NCI-H146 (cell line): ENCODE data around the gene ATP6V1A.

Source experiments
- DNase-seq: peaks from one replicate; lab custom pipeline; 2025; lab: John Stamatoyannopoulos, UW

The ATP6V1A gene

DNA sequence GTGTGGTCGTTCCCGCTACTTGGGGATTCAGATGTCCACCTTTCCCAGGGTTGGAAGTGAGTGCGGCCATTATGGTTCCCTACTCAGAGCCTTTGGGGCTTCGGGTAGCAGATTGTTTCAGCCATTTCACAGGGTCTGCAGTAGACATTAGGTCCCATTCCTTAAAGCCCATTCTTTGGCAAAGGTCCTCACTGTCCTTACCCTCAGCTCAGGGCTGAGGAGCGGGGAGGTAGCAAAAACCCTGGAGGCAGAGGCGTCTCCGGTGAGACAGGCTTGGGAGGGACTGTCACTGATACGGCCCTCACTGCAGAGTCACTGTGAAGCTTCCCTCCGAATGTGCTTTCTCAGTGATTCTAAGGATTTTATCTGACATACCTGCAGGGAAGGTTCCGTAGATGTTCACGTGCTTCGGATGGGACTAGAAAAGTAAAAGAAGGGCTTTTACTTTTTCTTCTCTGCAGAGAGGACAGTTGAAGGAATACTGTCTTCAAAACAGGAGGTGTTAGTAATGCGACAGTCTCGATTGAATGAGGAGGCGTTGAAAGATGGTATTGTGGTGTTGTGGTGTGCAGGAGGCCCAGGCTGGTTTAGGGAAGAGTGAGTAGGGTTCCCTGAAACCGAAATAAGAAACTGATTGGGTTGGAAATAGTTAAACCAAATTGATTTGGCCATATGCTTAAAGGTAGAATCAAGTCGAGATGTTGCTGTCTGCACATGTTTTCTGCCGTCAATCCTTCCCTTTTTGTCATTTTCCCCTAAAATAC is 630 bp downstream of the ATP6V1A start:
- DNase-seq = peak; percentile 69

DNA sequence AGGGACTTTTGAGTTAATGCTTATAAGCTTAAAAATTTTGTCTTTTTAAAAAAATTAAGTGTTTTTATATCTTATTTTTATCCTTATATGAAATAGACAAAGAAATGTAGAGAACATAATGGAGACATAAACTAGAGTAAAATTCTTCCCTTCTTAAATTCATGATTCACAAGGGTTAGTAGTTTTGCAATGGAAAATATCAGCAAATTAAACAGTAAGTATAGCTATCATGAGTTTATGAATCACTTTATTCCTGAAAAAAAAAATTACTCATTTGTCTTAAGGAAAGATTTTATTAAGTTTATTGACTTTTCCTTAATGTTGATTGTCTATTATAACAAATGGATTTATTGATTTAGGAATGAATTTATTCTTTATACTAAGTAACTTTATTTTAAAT is 4.3 kb downstream of the ATP6V1A start:
- no peak for DNase-seq

DNA sequence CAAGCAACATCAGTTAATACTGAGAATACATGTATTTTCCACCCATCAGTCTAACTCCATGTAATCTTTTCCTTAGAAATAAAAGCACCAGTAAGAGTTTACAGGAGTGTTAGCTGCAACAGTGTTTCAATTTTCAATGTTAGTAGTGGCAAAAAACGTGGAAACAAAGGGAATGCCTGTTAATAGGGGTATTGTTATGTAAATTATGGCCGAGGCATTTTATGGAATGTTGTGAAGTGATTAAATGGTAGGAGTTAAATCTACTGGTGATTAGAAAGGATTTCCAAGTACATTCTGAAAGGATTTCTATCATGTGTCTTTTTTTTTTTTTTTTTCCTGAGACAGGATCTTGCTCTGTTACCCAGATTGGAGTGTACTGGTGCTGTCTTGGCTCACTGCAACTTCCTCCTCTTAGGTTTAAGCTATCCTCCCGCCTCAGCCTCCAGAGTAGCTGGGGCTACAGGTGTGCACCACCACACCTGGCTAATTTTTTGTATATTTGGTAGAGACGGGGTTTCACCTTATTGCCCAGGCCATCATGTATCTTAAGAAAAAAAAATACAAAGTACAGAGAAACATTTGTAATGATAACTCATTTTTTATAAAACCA is 6.6 kb downstream of the ATP6V1A start:
- DNase-seq = no peak

DNA sequence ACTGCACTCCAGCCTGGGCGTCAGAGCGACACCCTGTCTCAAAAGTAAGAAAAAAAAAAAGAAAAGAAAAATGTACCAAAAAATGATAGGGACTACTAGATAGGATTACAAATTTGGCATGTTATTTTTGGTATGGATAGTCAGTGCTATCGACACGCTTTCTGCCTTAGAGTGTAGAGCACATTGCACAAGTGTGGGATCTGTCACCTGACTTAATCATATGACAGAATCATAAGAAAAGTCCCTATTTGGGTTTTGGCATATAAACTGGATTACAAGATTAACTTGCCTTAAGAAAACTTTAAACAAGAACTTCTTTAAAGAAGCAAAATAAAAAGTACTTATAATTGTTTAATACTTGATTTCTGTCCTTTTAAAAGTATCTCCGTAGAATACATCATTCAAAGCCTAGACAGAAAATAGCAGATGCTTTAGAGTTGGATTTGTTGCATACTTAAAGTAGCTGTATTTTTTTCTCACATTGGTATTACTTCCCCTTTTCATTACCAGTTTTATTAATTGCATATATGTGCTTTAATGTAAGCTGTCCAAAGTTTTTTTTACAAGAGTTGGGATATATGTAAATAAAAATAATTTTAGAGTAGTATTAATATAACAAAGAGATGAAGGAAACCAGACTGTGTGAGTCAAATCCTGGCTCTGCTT is 7.8 kb downstream of the ATP6V1A start:
- DNase-seq = no peak

DNA sequence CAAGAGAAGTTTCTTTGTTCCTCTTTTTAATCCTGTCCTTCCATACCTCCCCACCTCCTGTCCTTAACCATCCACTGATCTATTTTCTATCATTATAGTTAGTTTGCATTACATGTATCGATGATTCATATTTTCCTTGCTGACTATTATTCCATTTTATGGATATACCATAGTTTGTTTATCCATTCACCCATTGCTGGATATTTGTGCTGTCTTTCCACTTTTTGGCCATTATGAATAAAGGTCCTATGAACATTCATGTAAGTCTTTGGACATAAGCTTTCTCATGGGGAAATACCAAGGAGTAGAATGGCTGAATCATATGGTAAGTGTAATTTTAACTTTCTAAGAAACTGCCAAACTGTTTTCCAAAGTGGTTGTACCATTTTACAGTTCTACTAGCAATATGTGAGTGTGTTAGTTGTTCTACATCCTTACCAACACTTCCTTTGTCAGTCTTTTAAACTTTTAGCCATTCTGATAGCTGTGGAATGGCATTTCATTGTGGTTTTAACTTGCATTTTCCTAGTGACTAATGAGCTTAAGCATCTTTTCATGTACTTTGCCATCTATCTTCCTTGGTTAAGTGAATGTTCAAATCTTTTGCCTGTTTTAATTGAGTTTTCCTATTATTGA is 11.7 kb downstream of the ATP6V1A start:
- no peak for DNase-seq

DNA sequence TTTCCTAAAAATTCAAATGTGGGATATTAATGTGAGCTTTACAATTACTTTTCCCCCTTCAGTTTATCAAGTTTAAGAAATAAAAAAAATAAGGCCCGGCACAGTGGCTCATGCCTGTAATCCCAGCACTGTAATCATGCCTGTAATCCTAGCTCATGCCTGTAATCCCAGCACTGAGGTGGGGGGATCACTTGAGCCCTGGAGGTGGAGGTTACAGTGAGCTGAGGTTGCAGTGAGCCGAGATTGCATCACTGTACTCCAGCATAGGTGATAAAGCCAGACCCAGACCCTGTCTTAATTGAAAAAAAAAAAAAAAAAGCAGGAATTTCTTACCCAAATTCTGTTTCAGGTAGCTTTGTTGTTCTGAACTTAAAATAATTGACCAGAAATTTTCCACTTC is 17.9 kb downstream of the ATP6V1A start:
- no peak for DNase-seq

DNA sequence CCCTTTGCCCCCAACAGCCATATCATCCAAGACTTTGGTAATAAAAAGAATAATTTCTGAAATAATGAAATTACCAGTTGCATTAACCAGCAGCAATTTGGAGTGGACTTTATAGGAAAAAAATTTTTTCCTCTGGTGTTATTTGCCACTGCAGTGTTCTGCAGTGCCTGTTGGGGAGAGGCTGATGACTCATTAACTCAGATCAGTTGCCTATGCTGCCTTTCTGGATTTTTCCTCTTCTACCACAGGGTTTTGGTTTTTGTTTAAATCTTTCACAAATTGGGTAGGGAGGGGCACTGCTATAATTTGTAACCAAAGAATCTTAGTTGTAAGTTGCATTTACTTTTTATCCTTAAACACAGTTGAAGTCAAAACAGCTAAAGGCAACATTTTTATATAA is 22.7 kb downstream of the ATP6V1A start:
- DNase-seq = no peak

DNA sequence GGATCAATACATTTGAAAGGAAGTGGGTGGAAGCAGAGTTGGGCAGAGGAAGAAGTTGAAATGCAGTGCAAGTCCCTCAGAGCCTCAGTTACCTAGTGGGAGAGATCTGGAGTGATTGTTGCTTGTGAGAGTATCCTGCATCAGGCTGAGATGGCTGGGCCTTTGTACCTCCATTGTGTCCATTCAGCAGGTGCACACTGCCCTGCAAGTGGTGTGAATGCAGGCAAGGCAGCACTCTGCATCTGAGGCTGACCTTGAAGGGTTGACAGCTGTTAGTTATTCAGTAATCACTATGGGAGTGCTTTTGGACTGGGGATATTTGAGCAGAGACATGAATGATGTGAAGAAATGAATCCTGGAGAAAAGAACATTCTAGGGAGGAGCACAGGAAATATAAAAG is 25.2 kb downstream of the ATP6V1A start:
- DNase-seq = no peak

DNA sequence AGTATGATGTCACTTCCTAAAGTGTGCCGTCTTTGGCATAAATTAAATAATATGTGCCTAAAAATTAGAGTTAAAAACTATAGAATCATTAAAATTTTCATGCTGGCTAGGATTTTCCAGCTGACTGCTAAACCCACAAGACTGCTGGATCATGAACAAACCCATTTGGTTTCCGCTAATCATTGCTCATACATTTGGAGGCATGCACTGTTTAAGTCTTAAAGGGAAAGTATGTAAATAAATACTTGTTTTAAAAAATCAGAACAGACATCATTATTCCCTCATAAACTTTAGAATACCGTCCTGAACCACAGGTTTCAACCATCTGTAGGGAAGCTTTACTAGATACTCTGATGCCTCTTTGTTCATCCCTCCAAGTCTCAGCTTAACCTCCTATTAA is 26.5 kb downstream of the ATP6V1A start:
- DNase-seq = no peak

DNA sequence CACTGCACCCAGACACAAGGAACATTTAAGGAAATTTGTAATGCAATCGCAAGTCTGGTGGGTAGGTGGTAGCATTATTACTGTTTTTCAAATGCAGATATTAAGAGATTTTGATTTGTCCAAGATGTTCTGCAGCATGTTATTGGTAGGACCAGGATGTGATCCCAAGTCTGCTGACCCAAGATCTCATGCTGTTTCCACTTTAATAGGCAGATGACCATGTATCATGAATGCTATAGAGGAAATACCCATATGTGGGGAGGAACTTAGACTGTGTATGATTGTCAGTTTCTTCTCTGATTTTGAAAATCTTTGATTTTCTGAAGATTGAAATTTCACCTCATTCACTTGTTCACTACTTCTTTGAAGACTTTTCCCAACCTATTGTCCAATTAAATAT is 28.7 kb downstream of the ATP6V1A start:
- no peak for DNase-seq

DNA sequence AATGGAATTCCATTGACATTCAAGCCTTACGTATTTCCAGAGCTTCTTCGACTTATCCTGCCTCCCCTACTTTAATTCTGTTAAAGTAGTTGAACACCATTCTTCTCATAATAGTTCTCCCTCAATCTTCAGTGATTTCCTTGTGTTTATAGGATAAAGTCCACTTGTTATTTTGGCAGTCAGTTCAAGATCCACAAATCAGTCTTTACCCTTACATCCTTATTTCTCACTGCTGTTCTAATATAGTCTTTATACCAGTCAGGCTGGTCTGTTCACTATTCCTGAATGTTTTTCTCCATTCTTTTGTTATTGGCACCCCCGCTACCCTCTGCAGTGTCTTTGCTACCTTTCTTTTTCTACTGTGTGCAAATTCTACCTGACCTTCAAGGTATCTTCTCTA is 29.7 kb downstream of the ATP6V1A start:
- no peak for DNase-seq

DNA sequence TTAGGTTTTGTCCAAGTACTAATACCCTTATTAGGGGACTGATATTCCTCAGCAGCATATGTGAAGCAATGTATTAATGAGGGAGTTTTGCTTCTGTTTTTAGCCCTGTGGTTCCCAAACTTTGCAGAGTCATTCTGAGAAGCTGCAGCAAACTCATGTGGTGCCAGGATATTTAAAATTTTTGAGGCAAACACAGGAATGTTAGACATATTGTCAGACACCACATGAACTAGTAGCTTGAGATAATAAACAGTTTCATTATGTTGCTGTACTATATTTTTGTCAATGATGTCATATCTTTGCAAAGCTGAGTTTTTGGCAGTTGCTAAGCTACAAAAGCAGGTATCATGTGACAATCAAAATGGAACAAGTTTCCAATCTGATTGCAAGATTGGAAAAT is 36.6 kb downstream of the ATP6V1A start:
- no peak for DNase-seq

DNA sequence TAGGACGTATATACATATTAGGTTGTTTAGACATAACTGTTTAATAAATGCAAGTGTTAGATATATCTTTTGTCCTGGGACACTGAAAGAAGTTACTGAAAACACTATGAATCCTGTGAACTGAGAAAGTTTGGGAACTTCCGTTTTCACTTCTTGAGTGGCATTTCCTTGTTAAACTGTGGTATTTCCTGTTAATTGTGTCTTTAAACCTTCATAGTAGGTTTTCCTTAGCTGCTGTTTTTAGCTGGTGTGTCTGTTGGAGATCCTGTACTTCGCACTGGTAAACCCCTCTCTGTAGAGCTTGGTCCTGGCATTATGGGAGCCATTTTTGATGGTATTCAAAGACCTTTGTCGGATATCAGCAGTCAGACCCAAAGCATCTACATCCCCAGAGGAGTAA is 37.1 kb downstream of the ATP6V1A start:
- no peak for DNase-seq

DNA sequence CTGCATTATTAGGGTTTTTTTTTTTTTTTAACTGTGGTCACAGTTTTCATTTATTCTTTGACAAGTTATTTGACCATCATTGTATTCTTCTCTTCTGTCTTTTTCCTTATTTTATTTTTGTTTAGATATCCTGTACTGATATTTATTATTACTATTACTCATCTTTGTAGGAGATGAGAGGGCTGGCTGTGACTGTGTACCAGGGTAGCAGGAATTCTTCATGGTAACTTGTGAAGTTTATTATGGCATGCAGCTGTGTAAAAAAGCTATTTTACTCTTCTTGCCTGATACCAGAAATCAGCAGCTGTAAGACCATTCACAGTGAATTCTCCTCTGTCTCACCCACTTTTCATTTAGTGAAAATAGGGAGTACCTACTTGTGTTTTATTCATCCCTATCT is 44.5 kb downstream of the ATP6V1A start:
- no peak for DNase-seq

DNA sequence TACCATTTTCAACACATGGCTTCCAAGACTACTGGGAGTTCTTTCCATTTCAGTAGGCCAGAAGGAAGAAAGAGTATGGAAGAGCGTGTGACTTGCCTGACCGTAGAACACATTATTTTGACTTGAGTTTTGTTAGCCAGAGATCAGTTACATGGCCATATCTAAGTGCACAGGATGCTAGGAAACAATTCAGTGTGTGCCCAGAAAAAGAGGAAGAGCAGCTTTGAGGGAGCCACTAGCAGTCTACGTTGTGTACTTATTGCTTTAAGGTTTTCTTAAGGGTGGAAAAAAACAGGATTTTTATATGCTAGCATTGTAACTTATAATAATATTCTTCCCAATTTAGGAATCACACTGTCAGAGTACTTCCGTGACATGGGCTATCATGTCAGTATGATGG is 47.7 kb downstream of the ATP6V1A start:
- no peak for DNase-seq

DNA sequence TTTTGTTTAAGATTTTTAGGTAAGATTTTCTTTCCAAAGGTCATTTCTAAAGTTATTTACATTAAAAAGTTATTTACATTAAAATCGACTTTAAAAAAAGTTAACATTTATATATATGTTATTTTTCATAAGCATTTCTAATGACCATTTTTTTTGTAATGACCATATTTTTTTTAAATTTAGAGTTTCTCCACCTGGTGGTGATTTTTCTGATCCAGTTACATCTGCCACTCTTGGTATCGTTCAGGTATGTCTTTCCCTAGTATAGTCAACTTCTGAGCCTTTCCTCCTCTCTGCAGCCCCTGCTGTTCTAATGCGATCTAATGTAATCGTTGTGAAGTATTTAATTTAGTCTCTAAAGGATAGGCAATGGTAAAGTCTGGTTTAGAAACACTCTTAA is 48.9 kb downstream of the ATP6V1A start:
- no peak for DNase-seq

DNA sequence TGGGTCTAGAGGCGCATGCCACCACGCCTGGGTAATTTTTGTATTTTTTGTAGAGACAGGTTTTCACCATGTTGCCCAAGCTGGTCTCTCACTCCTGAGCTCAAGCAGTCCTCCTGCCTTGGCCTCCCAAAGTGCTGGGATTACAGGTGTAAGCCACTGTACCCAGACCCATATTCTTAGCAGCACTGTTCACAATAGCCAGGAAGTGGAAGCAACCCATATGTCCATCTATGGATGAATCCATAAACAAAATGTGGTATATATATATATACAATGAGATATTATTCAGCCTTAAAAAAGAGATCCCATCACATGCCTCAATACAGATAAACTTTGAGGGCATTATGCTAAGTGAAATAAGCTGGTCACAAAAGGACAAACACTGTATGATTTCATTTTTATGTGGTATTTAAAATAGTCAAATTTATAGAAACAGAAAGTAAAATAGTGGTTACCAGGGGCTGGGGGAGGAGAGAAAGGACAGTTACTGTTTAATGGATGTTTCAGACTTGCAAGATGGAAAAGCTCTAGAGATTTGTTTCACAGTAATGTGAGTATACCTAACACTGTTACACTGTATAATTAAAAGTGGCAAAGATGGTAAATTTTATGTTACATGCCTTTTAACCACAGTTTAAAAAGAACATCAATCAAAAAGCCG is 56.1 kb downstream of the ATP6V1A start:
- no peak for DNase-seq

DNA sequence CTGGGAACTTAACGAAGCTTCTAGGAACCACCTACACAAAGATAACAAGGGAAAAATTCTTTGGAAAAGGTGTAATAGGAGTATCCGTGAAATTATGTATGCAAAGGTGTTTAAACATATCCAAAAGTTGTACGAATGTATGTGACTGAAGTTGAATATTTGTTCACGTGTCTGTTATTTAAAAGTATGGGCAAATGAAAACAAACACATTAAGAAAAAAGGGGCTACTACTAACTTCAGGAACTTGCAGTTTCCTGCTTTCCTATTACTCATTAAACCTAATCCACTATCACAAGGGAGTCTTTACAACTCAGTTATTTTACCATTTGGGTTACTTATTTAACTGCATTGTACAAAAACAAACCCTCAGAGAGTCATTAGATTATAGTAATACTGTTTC is 57.8 kb downstream of the ATP6V1A start:
- DNase-seq = no peak

DNA sequence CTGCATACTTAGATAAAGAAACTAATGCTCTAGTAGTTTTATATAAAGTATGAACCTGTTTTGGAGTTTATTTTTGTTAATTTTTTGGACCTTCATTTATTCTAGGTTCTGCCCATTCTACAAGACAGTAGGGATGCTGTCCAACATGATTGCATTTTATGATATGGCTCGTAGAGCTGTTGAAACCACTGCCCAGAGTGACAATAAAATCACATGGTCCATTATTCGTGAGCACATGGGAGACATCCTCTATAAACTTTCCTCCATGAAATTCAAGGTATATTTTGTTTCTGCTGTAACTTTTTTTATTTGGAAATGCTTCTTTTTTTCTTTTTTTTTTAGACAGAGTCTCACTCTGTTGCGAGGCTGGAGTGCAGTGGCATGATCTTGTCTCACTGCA is 58.4 kb downstream of the ATP6V1A start:
- DNase-seq = no peak

DNA sequence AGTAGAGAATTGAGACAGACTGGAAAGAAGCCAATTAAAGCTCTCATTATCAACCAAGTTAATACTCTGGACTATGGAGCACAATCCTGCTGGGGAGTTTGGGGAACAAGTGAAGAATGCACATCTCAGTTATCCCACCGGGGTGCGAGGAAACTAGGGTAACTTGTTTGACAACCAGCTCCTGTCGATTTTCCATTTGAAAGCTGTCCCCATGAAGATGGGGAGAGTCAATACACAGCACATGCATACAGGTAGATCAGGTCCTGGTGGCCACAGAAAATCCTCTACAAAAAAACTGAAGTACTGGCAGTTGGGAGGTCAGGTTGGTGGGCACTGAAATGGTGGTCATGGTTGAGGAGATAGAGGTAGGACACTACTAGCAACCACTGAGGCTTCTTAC is 66.0 kb downstream of the ATP6V1A start:
- DNase-seq = no peak

DNA sequence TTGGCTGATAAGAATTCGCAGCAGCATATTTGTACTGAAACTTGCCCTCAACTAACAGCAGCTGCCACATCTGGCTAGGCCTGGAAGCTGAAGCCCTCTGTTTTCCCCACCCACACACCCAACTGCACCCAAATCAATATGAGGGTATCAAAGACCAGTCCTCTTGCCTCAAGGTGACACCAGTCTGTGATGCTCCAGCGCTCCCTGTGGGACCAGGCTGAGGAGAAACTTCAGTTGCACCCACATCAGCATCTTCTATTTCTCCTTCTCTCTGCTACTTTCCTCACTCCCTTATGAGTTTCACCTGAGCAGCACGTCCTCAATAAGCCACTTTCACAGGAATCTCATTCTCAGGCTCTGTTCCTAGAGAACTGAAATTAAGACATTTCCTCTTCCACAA is 73.0 kb downstream of the ATP6V1A start:
- no peak for DNase-seq

DNA sequence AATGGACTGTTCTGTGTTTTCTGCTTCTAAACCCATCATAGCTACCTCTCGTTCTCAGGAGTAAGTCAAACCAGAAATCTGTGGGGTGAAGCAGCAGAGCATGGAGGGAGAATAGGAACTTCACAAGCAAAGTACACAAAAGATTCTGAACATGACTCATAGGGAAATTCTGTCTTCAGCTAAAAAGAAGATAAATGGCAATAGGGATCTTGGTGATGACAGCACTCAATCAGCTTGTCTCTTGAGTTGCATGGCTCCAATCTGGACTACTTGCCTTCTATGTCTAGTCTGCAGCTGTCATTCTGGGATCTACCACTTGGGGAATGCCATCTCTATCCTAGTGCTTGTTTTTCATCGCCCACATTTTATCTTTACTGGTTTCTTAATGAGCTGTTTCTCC is 78.3 kb downstream of the ATP6V1A start:
- no peak for DNase-seq

DNA sequence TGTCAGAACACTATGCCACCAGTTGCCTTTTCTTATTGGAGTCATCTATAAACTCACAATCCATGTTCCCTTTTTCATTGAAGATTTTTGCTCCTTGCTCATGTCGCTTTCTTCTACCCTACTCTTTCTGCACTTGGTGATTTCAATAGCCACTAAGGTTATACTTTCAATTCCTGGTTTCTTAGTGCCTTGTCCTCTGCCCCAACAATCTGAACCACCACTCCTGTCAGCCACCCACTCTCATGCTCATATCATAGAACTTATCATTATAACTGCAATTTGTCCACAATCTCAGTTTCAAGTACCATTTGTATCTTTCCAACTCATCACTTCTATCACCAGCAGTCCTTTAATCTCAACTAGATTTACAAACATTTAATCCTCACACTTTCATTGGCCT is 81.8 kb downstream of the ATP6V1A start:
- no peak for DNase-seq
